Activated CD8-positive, alpha-beta memory T cell treated with anti-CD3 and anti-CD28 coated beads, Interleukin-2, amount 50 U/mL, for 48 hours (primary cell): Measurements from ENCODE around the gene SMIM5.
"Not testable (repeated sequence)": the region's sequence is repeated elsewhere in the genome, so short reads cannot be mapped to it uniquely, and the experiment has no call there.

Experiments
- DNase-seq: peaks from one replicate; pipeline ENCODE4 v3.0.0-alpha.2; 2020

Gene SMIM5

GRCh38 chr17:75632863-75633485 lies at the start of gene SMIM5:
SMIM5 (plus strand) TSS chr17:75633434; CDS start chr17:75640202, 6,768 bp downstream.
- DNase-seq: peak; percentile 97

GRCh38 chr17:75584849-75585175 lies 48.4 kb upstream of the SMIM5 start:
- DNase-seq: no peak

- DNase-seq: peak; percentile 86
Measured at GRCh38 chr17:75587675-75588595, 45.3 kb upstream of the SMIM5 start, which contains the start of gene MYO15B. MYO15B (plus strand) TSS chr17:75587800; CDS start chr17:75588058, 258 bp downstream.

GRCh38 chr17:75588596-75589011 lies 44.6 kb upstream of the SMIM5 start:
- no peak for DNase-seq

GRCh38 chr17:75589012-75589918 lies 44.0 kb upstream of the SMIM5 start:
- DNase-seq: peak; percentile 99

- DNase-seq: no peak
Measured at GRCh38 chr17:75589919-75590303, 43.3 kb upstream of the SMIM5 start.

- no peak for DNase-seq
Measured at GRCh38 chr17:75590314-75590761, 42.9 kb upstream of the SMIM5 start.

- DNase-seq: no peak
Measured at GRCh38 chr17:75590849-75591721, 42.1 kb upstream of the SMIM5 start.

- no peak for DNase-seq
Measured at GRCh38 chr17:75591722-75592302, 41.4 kb upstream of the SMIM5 start.

- no peak for DNase-seq
Measured at GRCh38 chr17:75592348-75593020, 40.8 kb upstream of the SMIM5 start.

- DNase-seq: not testable (repeated sequence)
Measured at GRCh38 chr17:75593430-75593829, 39.8 kb upstream of the SMIM5 start.

GRCh38 chr17:75594499-75595283 lies 38.5 kb upstream of the SMIM5 start:
- DNase-seq: no peak

- DNase-seq: no peak
Measured at GRCh38 chr17:75595284-75595919, 37.8 kb upstream of the SMIM5 start.

- no peak for DNase-seq
Measured at GRCh38 chr17:75595920-75596313, 37.3 kb upstream of the SMIM5 start.

GRCh38 chr17:75596320-75597087 lies 36.7 kb upstream of the SMIM5 start:
- DNase-seq: no peak

- peak; percentile 88 for DNase-seq
Measured at GRCh38 chr17:75601057-75601987, 31.9 kb upstream of the SMIM5 start.

GRCh38 chr17:75602644-75603043 lies 30.6 kb upstream of the SMIM5 start:
- DNase-seq: no peak

- no peak for DNase-seq
Measured at GRCh38 chr17:75603123-75603522, 30.1 kb upstream of the SMIM5 start.
